Lower lobe of right lung (tissue), 2 donors: Measurements from ENCODE around the gene SLC48A1. TPM values are rescaled to one million over a fixed set of nuclear protein-coding genes. Genes with fewer than 3 reads are reported as not detected.

Experiments used
- ATAC-seq, 2 donors: fragments of 200-7000 bp; cut with Tn5 transposase; one replicate each; pipeline ENCODE4 v1.9.1; 2020 to 2022; ENCODE audit warnings: mild to moderate bottlenecking in 2 of 2, moderate library complexity in 2 of 2
- DNase-seq: peaks from one replicate; pipeline ENCODE4 v3.0.0-alpha.2; 2020
- H3K27ac ChIP-seq: fragments of 200-600 bp; one replicate; pipeline ENCODE4 v1.8.0; 2022
- H3K27me3 ChIP-seq: fragments of 200-600 bp; one replicate; pipeline ENCODE4 v1.8.0; 2022; ENCODE audit warnings: low read depth
- H3K36me3 ChIP-seq: fragments of 200-600 bp; one replicate; pipeline ENCODE4 v1.8.0; 2022; ENCODE audit warnings: mild to moderate bottlenecking
- H3K4me1 ChIP-seq: fragments of 200-600 bp; one replicate; pipeline ENCODE4 v1.8.0; 2022
- H3K4me3 ChIP-seq: fragments of 200-600 bp; one replicate; pipeline ENCODE4 v1.8.0; 2022; ENCODE audit warnings: mild to moderate bottlenecking
- H3K9me3 ChIP-seq: fragments of 200-600 bp; one replicate; pipeline ENCODE4 v1.8.0; 2022
- intact Hi-C: fragments of 100-400 bp; cut with DNase I; formaldehyde crosslinking; loops from one replicate; pipeline ENCODE4 v1.11.0; 2022
- total RNA-seq: library from RNA; stranded (reverse); fragmentation: NEBNext Ultra II Directional; extraction: Animal tissue kit (Norgen Biotek cat#: 25700); gene quantifications from one replicate; pipeline ENCODE4 v1.2.1, GENCODE V29; 2021
- TF ChIP-seq, protein P1 (sequence below): fragments of 200-600 bp; IDR thresholded peaks from one replicate; pipeline ENCODE4 v1.8.0; 2022; ENCODE audit warnings: antibody characterized with exemption, mild to moderate bottlenecking
- donor health status: DM: no; HTN: yes; CAD: no; lungs with severe emphysema.

The SLC48A1 gene
- total RNA-seq, 1 donor from 2014 or later: 39.9 TPM

DNA sequence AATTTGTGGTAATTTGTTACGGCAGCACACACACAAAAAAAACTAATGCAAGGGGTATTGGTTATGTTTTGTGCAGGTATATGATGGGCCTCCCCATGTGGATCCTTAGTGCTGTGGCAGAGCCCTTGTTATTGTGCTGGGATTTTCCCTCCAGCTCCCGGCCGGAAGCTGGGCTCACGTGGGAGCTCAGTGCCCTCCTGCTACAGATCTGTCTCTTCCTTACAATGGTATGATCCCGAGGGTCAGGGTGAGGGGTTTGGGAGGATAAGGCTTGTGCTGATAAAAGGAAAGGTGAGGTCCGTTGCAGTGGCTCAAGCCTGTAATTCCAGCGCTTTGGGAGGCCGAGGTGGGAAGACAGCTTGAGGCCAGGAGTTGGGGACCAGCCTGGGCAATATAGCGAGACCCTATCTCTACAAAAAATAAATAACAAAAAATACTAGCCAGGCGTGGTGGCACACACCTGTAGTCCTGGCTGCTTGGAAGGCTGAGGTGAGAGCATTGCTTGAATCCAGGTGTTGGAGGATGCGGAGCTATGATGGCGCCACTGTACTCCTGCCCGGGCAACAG is 861 bp upstream of the SLC48A1 start:
- Histone ChIP-seq H3K4me3 (peak overlapping the region; percentile 95), H3K27ac (no peak overlapping the region), H3K27me3 (no peaks in the 10 kb centered on the region), H3K4me1 (peaks cover 65% of the 10 kb centered on the region), H3K9me3 (no peaks in the 10 kb centered on the region), H3K36me3 (no peaks in the 10 kb centered on the region)
- intact Hi-C loops: no loop called here
- DNase-seq: no peak
- ATAC-seq: no peak
- TF ChIP-seq, protein P1, sequence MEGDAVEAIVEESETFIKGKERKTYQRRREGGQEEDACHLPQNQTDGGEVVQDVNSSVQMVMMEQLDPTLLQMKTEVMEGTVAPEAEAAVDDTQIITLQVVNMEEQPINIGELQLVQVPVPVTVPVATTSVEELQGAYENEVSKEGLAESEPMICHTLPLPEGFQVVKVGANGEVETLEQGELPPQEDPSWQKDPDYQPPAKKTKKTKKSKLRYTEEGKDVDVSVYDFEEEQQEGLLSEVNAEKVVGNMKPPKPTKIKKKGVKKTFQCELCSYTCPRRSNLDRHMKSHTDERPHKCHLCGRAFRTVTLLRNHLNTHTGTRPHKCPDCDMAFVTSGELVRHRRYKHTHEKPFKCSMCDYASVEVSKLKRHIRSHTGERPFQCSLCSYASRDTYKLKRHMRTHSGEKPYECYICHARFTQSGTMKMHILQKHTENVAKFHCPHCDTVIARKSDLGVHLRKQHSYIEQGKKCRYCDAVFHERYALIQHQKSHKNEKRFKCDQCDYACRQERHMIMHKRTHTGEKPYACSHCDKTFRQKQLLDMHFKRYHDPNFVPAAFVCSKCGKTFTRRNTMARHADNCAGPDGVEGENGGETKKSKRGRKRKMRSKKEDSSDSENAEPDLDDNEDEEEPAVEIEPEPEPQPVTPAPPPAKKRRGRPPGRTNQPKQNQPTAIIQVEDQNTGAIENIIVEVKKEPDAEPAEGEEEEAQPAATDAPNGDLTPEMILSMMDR: no peak

DNA sequence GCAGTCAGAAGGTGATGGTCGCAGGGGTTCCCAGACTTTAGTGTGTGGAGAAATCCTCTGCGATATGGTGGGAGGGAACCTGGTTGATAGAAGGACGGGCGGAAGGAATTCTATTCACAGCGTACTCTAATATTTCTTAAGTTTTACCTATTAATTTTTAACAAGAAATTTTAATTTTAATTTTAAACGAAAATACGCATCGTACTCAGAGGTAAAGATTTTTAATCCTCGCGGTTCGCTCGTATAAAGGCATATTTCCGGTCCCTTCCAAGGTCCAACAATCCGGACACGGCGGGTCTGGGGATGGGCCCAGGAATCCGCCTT is 338 bp upstream of the SLC48A1 start:
- H3K27ac ChIP-seq: peak overlapping the region; percentile 83
- no peak for ATAC-seq
- no peaks in the 10 kb centered on the region for H3K36me3 ChIP-seq
- peaks cover 70% of the 10 kb centered on the region for H3K4me1 ChIP-seq
- TF ChIP-seq, protein P1: no peak
- no peak for DNase-seq
- no peaks in the 10 kb centered on the region for H3K9me3 ChIP-seq
- H3K4me3 ChIP-seq: peak overlapping the region; percentile 95
- intact Hi-C loops: no loop called here
- H3K27me3 ChIP-seq: no peaks in the 10 kb centered on the region

DNA sequence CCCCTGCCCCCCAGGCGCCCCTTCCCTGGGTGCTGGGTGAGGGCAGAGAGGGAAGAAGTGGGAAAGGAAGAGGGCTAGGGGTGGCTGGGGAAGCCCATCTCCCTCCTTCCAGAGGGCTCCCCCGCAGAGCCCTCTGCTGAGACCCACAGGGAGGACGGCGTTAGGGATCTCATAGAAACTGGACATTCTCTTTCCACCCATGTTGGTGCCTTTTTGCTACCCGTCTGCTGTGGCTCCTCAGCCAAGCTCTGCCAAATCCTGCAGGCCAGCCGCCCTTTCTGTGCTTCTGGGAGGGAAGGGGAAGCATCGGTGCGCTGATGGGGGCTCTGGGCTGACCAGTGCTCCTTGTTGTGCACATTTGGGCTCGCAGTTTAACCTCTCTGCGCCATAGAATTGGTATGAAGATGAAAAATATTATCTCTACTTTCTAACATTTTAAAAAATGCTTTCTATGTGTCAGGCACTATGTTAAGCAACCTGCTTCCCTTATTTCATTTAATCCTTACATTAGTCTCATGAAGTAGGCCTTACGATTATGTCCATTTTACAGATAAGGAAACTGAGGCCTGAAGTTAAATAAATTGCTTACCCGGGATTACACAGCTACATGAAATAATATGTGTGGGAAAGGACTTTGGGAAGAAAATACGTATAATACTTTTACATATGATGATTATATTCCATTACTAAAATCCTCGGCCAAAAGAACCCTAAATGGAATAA is 981 bp downstream of the SLC48A1 start:
- intact Hi-C loops: no loop called here
- ATAC-seq: peak in 1 of 2 donors; percentile 4

DNA sequence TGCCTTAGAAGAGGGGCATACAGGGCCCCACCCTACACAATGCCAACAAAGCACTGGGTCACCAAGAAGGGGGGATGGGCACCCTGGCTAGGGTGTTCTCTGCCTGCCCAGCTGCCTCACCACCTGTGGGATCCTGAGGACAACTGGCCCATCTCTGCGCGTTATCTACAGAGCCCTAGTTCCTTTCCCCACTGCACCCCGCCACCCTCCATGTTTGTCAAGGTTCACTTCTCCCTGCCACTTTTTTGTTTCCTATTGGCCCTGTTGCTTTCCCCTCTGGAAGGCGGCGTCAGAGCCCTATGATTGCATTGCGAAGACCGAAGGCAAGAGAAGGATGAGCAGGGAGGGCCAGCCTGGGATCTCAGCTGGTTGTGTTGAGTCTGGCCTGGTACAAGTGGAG is 1.6 kb downstream of the SLC48A1 start:
- Histone ChIP-seq H3K36me3 (no peaks in the 10 kb centered on the region), H3K4me1 (peaks cover 81% of the 10 kb centered on the region), H3K27ac (no peak overlapping the region), H3K4me3 (no peak overlapping the region), H3K9me3 (no peaks in the 10 kb centered on the region), H3K27me3 (no peaks in the 10 kb centered on the region)
- intact Hi-C loops: loop anchor here (5.0 kb wide), 1 partner anchor 32 kb away; no protein-coding TSS in a partner anchor
- ATAC-seq: no peak
- peak; percentile 37 for DNase-seq
- TF ChIP-seq, protein P1: no peak

More for the DNA sequence above, 981 bp downstream of the SLC48A1 start:
- peak overlapping the region; percentile 95 for H3K4me3 ChIP-seq
- peaks cover 81% of the 10 kb centered on the region for H3K4me1 ChIP-seq
- H3K9me3 ChIP-seq: no peaks in the 10 kb centered on the region
- peak; percentile 46 for DNase-seq
- H3K27ac ChIP-seq: peak overlapping the region; percentile 83
- TF ChIP-seq, protein P1: no peak
- no peaks in the 10 kb centered on the region for H3K27me3 ChIP-seq
- no peaks in the 10 kb centered on the region for H3K36me3 ChIP-seq

DNA sequence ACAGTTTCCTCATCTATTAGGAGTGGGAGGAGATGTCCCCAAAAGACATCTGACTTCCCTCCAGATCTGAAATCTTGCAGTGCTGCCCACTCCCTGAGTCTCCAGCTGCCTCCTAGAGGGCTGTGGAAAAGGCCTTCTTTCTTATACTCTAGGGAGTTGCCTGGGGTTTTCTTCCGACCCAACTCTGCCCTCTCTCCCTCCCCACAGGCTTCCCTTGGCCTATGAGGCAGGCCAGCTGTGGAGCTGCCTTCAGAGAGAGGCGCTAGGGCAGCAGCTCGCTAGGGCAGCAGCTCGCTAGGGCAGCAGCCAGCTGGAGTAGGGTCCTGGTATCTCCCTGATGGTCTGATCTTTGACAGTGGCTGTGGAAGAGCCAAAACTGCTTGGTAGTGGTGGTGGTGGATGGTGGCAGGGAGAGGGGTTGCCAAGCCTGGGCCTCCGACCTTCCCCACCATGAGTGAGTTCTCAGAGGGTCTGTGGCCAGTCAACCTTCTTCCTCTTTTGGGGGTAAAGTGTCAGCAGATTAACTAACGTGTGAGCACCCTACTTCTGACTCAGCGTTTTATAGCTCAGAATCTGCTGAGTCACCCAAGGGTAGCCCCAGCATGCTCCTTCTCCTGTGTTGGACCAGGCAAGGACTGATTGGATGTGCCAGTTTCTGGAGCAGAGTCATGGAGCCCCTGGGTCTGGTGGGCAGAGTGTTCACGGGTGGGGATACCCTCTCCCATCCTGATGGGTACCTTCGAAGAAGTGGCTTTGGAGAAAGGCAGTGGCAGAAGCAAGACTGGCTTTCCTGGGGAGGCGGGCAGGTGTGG is 2.3 kb downstream of the SLC48A1 start:
- TF ChIP-seq, protein P1: no peak
- intact Hi-C loops: loop anchor here (5.0 kb wide), 1 partner anchor 33 kb away; no protein-coding TSS in a partner anchor
- H3K36me3 ChIP-seq: no peaks in the 10 kb centered on the region
- H3K4me3 ChIP-seq: no peak overlapping the region
- H3K27ac ChIP-seq: peak overlapping the region; percentile 43
- no peaks in the 10 kb centered on the region for H3K27me3 ChIP-seq
- ATAC-seq: no peak
- peaks cover 74% of the 10 kb centered on the region for H3K4me1 ChIP-seq
- no peaks in the 10 kb centered on the region for H3K9me3 ChIP-seq
- peak; percentile 50 for DNase-seq
